DMS53 (cell line): ENCODE data around the gene CNFN.
A peak's percentile ranks its signal among the peaks of the same experiment; 100 is the strongest.

ENCODE experiments used
- DNase-seq: peaks from one replicate; lab custom pipeline; 2025; lab: John Stamatoyannopoulos, UW

CNFN gene

DNA sequence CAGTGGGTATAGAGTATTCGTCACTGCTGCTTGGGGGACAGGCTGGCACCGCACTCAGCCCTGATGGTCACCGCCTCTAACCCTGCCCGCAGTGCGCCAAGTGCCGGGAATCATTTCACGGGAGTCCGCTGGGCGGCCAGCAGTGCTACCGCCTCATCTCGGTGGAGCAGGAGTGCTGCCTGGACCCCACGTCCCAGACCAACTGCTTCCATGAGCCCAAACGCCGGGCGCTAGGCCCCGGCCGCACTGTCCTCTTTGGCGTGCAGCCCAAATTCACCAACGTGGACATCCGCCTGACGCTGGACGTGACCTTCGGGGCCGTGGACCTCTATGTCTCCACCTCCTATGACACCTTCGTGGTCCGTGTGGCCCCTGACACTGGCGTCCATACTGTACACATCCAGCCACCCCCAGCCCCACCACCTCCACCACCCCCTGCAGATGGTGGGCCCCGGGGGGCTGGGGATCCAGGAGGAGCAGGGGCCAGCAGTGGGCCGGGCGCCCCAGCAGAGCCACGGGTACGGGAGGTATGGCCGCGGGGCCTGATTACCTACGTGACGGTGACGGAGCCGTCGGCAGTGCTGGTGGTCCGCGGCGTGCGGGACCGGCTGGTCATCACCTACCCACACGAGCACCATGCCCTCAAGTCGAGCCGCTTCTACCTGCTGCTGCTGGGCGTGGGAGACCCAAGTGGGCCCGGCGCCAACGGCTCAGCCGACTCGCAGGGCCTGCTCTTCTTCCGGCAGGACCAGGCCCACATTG, 14.5 kb downstream of the CNFN start:
- DNase-seq: no peak

DNA sequence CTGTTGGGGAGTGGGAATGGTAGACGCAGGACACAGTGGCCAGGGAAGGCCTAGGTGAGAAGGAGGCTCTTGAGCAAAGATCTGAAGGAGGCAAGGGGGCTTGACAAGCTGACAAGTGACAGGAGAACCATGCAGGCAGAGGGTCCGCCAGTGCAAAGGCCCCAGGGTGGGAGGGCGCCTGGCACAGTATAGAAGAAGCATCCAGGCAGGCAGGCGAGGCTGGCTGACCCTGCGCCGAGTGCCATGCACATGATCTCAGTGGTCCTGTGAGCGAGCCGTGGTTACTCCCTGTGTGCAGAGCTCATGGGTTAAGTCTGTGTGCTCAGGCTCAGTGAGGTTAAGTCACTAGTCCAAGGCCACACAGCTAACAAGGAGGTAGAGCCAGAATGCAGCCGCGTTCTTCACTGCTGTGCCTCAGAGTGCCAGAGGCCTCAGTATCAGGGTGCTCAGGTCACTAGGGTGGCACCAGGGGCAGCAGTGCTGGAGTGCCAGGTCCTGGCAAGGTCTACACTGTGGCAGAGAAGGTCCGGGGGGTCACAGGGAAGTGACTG, 15.2 kb downstream of the CNFN start:
- DNase-seq: no peak

DNA sequence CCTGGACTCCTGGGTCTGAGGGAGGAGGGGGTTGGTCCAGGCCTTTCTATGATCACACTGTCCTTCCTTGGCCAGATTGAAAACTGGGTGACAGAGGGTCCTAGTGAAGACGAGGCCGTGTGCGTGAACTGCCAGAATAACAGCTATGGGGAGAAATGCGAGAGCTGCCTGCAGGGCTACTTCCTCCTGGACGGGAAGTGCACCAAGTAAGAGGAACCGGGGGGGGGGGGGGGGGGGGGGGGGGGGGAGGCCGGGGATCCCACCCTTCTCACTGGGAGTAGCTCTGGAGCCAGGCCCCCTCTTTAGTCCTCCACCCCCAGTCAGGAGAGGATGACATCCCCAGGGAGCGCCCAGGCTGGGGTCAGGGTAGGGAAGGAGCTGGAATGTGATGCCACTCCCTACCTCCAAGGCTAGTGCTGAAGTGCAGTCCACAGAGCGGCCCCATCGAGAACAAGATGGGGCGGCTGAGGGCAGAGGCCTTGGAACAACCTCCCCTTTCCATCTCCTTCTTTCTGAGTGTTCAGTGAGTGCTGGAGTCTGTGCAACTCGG, 19.4 kb downstream of the CNFN start:
- no peak for DNase-seq

DNA sequence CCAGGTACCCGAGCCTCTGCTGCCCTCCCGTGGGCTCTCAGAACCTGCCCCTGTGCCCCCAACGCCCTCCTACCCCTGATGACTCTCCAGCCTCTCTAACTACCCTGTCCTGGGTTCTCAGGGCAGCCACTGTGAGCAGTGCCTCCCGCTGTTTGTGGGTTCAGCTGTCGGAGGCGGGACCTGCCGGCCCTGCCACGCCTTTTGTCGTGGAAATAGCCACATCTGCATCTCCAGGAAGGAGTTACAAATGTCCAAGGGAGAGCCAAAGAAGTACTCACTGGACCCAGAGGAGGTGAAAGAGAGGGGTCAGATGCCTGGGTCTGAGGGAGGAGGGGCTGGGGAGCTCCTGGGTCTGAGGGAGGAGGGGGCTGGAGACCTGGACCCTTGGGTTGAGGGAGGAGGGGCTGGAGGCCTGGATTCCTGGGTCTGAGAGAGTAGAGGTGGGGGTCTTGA, 20.0 kb downstream of the CNFN start:
- DNase-seq: peak; percentile 27

DNA sequence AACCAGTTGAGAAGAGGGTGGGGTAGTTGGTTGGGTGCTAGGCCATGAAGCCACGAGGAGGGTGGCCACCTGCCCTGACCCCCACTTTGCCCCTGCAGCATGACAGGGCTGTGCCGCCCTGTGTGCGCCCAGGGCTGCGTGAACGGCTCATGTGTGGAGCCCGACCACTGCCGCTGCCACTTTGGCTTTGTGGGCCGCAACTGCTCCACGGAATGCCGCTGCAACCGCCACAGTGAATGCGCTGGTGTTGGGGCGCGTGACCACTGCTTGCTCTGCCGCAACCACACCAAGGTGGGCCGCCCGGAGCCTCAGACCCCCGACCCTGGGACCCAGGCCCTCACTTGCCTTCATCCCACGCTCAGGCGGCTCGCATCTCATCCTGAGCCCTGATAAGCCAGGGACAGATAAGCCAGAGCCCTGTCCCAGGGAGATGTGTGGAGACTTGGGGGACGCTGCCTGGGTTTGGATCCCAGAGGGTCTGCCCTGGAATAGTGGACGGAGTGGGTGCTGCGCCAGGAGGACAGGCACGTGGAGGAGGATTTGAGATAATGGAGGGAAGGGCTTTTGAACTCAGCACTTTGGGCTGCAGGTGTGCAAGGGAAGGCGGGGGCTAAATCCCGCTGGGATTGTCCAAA, 20.5 kb downstream of the CNFN start:
- no peak for DNase-seq

DNA sequence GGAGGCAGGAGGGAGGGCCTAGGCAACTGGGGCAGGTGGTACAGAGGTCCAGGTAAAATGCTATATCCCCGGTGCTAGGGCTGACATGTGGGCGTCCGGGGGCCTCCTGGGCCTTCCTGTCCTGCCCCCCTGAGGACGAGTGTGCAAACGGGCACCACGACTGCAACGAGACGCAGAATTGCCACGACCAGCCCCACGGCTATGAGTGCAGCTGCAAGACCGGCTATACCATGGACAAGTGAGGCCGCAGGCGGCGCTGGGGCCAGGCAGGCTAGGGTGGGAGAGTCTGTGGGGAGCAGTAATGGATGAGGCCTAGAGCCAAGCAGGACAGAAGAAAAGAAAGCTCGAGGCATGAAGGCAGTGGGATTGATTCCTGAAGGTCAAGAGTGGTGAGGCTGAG, 21.3 kb downstream of the CNFN start:
- DNase-seq: no peak

DNA sequence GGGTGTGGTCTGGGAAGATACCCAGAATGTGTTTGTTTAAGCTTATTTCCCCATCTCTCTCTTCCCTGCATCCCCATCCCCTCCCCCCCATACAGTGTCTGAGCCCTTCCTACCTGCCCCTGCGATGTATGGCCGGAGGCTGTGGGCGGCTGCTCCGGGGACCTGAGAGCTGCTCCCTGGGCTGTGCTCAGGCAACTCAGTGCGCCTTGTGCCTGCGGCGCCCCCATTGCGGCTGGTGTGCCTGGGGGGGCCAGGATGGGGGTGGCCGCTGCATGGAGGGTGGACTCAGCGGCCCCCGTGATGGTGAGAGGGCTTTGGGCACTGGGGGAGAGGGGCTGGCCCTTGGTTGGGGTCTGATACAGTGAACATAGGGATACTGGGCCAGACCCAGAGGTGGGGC, 21.7 kb downstream of the CNFN start:
- no peak for DNase-seq

DNA sequence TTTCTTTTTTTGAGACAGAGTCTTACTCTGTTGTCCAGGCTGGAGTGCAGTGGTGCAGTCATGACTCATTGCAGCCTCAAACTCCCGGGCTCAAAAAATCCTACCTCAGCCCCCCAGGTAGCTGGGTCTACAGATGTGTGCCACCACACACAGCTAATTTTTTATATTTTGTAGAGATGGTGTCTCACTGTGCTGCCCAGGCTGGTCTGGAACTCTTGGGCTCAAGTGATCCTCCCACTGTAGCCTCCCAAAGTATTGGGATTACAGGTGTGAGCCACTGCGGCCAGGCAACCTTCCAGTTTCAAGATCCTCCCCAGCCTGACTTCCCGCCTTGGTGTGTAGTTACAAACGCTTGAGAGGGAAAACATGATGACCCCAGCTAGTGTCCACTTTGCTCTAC, 22.2 kb downstream of the CNFN start:
- no peak for DNase-seq

DNA sequence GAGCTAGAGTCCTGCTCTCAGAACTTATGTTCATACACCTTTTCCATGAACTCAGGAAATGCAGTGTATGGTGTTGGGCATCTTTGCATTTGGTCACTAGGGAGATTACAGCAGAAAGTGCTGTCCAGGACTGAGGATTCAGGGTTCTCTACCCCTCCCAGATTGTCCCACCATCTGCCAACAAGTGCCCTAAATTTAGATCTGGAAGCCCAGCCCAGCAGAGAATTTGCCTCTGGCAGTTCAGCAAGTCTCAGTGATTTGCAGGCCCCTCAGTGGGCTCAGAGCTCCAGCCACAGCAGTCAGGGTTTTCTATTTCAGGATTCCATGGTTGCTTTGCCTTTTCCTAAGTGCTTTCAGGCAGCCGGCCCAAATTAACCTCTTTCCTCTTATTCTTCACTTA, 23.4 kb downstream of the CNFN start:
- no peak for DNase-seq

DNA sequence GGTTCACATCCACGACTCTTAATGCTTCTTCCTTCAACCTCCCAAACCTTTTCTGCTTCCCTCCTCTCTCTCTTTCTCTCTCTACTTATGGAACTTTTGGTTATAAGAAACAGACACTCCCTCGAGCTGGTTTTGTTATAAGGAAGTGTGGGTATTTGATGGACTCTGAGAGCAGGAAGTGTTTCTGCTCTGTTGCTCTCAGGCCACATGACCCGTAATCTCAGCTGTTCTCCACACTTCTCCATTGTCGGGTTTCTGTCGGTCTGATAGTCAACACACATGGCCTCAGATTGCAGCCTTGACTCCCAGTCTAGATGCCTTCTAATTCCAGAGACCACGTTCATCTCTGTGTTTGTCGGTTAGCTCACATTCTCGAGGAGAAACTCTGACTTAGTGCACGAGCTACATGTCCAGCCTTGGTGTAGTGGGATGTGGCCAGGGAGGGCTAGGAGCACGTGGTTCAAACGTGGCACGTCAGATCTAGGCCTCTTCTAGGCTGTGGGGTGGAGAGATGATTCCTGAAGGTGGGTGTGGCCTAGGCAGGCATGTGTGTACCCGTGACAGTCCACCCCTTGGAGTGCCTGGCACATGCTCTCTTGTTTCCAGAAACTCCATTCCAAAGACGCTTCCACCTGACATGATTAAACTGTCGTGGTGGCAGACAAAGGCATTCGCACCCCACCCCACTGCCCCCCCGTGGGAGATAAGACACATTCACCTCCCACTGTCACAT, 26.3 kb downstream of the CNFN start:
- DNase-seq: peak; percentile 55

DNA sequence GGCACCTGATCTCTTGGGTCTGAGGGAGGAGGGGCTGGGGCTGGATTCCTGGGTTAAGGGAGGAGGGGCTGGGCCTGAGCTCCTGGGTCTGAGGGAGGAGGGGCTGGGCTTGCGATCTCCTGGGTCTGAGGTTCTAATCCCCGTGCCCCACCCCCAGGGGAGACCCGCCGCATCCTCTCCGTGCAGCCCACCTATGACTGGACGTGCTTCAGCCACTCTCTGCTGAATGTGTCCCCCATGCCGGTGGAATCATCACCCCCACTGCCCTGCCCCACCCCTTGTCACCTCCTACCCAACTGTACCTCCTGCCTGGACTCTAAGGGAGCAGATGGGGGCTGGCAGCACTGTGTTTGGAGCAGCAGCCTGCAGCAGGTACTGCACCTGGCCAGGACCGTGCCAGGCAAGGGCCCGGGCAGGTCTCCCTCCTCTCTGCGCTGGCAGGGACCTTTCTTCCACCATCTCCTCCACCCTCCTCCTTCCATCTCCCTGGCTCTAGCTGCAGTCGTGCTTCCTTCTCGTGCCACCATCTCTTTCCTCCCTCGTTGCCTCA, 27.1 kb downstream of the CNFN start:
- no peak for DNase-seq

DNA sequence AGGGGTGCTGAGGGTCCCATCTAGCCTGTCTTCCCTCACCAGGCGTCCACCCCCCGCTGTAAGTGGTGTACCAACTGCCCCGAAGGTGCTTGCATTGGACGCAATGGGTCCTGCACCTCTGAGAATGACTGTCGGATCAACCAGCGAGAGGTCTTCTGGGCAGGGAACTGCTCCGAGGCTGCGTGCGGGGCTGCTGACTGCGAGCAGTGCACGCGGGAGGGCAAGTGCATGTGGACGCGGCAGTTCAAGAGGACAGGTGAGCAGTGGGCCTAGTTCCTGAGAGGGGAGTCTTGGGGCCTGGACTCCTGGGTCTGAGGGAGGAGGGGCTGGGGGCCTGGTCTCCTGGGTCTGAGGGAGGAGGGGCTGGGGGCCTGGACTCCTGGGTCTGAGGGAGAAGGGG, 27.8 kb downstream of the CNFN start:
- no peak for DNase-seq

DNA sequence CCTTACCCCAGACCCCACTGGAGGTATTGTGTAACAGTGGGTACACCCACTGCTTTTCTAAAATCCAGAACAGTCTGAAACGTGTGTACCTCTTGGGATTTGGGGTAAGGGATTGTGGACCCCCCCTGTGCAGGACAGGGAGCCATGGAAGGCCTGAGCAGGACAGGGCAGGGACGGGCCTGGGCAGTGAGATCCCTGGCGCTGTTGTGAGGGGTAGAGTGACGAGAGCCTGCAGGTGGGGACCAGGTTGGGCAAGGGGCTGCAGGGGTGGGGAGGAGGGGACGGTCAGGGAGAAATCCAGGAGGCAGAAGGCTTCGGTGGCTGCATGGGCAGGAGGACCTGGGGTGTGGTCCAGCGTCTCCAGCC, 28.6 kb downstream of the CNFN start:
- DNase-seq: no peak

DNA sequence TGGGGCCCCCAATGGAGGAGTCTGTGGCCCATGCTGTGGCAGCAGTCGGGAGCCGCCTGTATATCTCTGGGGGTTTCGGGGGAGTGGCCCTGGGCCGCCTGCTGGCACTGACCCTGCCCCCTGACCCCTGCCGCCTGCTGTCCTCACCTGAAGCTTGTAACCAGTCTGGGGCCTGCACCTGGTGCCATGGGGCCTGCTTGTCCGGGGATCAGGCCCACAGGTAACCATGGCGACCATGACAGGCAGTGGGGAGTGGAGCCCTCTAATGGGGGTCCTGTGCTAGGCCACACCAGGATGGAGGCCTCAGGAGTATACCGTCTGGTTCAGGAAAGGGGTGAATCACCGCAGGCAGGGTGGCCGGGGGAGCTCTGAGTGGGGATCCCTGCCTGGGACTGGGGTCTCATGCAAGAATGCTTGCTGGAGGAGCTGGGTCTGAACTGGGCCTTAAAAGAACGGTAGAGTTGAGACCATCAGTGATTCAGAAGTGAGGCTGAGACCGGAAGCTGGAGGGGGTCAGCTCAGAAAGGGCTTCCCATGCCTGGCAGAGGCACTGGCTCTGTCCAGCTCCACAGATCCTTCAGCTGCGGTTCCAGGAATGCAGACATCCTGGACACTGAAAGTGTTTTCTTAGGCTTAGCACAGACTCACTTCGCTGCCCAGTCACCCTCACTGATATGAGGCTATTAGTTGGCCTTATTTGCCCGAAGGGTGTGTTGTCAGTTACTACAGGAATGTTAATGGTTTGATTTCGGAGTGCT, 29.1 kb downstream of the CNFN start:
- DNase-seq: no peak

DNA sequence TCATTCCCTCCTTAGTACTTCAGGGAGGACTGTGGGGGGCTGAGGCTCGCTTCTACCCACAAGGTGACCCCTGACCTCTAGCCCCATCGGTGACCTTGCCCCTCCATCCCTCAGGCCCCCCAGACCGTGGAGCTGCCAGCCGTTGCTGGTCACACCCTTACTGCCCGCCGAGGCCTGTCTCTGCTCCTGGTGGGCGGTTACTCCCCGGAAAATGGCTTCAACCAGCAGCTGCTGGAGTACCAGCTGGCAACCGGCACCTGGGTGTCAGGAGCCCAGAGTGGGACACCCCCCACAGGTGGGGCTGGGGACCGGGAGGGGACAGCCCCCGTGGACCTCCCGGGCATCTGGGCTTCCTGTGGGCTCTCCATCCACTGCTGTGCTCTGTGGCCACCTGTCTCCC, 32.8 kb downstream of the CNFN start:
- DNase-seq: no peak

DNA sequence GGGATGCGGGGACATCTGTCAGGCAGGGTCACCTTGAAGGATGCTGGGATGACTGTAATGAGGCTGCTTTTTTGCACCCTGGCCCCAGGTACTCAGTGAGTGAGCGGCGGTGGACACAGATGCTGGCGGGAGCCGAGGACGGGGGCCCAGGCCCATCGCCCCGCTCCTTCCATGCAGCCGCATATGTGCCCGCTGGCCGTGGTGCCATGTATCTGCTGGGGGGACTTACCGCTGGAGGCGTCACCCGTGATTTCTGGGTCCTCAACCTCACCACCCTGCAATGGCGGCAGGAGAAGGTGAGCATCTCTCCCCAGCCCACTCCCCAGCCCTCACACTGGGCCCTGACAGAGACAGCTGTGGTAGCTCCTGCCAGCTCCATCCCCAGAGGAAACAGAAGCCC, 33.4 kb downstream of the CNFN start:
- no peak for DNase-seq

DNA sequence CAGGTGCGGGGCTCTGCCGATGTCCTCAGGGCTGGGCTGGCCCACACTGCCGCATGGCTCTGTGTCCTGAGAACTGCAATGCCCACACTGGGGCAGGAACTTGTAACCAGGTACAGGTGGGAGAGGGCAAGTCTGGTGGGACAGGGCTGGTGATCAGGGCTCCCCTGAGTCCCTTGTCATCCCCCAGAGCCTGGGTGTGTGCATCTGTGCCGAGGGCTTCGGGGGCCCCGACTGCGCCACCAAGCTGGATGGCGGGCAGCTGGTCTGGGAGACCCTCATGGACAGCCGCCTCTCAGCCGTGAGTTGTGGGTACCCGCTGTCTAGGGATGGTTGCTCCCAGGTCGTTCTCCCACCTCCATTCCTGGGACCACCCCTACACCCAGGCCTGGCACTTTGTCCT, 34.2 kb downstream of the CNFN start:
- no peak for DNase-seq

DNA sequence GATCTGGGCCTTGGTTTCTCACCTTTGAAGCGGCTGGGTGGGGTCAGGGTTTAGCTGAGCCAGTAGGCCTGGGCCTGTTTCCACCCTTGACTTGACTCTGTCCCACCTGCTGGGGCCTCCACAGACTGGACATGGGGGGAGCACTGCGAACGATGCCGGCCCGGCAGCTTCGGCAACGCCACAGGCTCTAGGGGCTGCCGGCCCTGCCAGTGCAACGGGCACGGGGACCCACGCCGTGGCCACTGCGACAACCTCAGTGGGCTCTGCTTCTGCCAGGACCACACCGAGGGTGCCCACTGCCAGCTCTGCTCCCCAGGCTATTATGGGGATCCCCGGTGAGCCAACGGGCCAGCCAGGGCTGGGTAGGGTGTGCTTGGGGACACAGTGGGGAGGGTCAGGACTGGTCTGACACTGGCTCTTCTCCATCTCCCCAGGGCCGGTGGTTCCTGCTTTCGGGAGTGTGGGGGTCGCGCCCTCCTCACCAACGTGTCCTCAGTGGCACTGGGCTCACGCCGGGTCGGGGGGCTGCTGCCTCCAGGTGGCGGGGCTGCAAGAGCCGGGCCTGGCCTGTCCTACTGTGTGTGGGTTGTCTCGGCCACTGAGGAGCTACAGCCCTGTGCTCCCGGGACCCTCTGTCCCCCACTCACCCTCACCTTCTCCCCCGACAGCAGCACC, 36.6 kb downstream of the CNFN start:
- DNase-seq: no peak

DNA sequence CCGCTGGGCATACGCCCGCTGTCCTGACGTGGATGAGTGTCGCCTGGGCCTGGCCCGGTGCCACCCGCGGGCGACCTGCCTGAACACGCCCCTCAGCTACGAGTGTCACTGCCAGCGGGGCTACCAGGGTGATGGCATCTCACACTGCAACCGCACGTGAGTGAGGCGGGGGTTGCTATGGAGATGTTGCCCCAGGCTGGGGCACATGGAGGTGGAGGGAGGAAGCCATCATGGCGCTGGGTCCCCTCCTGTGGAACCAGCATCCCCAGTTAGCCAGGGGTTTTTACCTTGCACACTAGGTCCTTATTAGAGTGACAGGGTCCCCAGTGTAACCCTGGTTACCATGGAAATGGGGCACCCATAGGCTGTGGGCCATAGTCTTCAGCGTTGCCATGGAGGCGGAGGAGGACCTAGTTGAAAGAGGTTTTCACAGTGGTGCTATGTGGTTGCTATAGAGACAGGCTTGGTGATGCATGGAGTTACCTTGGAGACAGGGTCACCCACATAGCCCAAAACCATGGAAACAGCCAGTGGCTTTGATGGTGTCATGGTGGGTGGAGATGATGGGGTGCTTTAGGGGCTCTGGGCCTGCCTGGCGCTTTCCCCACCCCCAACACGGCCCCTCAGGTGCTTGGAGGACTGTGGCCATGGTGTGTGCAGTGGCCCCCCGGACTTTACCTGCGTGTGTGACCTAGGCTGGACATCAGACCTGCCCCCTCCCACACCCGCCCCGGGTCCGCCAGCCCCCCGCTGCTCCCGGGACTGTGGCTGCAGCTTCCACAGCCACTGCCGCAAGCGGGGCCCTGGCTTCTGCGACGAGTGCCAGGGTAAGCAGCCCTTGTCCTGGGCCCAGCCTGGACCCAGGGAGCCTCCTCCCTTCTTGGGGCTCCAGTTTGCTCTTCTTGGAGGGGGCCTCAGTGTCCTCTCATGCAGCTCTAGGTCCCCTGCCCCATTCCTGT, 37.5 kb downstream of the CNFN start:
- peak; percentile 67 for DNase-seq
